22Rv1 (cell line): ENCODE results near the gene UCN.
"Not testable (repeated sequence)": the region's sequence is repeated elsewhere in the genome, so short reads cannot be mapped to it uniquely, and the experiment has no call there.

ENCODE experiments used
- H3K27ac ChIP-seq: fragments of 450-650 bp; 2 replicates; pipeline ENCODE4 v1.5.1; 2017
- CTCF ChIP-seq: fragments of 450-650 bp; IDR thresholded peaks from 2 replicates; pipeline ENCODE4 v1.5.1; 2017; ENCODE audit warnings: mild to moderate bottlenecking
- ZFX ChIP-seq: fragments of 450-650 bp; IDR thresholded peaks from 2 replicates; pipeline ENCODE4 v1.6.1; 2017; ENCODE audit warnings: antibody characterized with exemption, borderline replicate concordance

UCN gene

GRCh38 chr2:27281855-27282559 is 26.2 kb downstream of the UCN start, which contains the start of gene TRIM54:
TRIM54 (plus strand) TSS chr2:27282429; CDS start chr2:27282732, 303 bp downstream.
- TF ChIP-seq ZFX = no peak
- TF ChIP-seq CTCF = no peak
- no peak within 1 kb of the TSS for H3K27ac ChIP-seq

- no peak for TF ChIP-seq CTCF
- TF ChIP-seq ZFX = no peak
These were observed 26.8 kb downstream of the UCN start for GRCh38 chr2:27281442-27281841.

GRCh38 chr2:27280826-27281225 is 27.4 kb downstream of the UCN start:
- TF ChIP-seq ZFX (no peak), CTCF (no peak)
- H3K27ac ChIP-seq = no peak overlapping the region

More at GRCh38 chr2:27281442-27281841, 26.8 kb downstream of the UCN start:
- no peak overlapping the region for H3K27ac ChIP-seq

GRCh38 chr2:27278010-27278409 is 30.2 kb downstream of the UCN start:
- H3K27ac ChIP-seq = no peak overlapping the region
- no peak for TF ChIP-seq ZFX
- TF ChIP-seq CTCF = no peak

- TF ChIP-seq ZFX (no peak), CTCF (no peak)
- H3K27ac ChIP-seq = no peak within 1 kb of the TSS
These were observed 32.8 kb downstream of the UCN start, which contains the start of gene DNAJC5G for GRCh38 chr2:27275211-27276150. DNAJC5G (plus strand) TSS chr2:27275433; CDS start chr2:27276729, 1,296 bp downstream.

- not testable (repeated sequence) for H3K27ac ChIP-seq
These were observed 35.4 kb downstream of the UCN start for GRCh38 chr2:27272537-27273522.
